Suprapubic skin (tissue), 4 donors: ENCODE measurements around the gene PPP2R5A. TPM values are rescaled to one million over a fixed set of nuclear protein-coding genes. Genes with fewer than 3 reads are reported as not detected.

Experiments used
- DNase-seq, 2 donors: peaks; one replicate each; pipeline ENCODE4 v3.0.0-alpha.2; 2019; ENCODE audit warnings: low spot score in 2 of 2
- H3K27ac ChIP-seq: fragments of 200-600 bp; sonication (generic); one replicate; pipeline ENCODE4 v1.5.1; 2019
- H3K27me3 ChIP-seq: fragments of 200-600 bp; sonication (generic); one replicate; pipeline ENCODE4 v1.5.1; 2019
- H3K36me3 ChIP-seq: fragments of 200-600 bp; sonication (generic); one replicate; pipeline ENCODE4 v1.5.1; 2019
- H3K4me1 ChIP-seq: fragments of 200-600 bp; sonication (generic); one replicate; pipeline ENCODE4 v1.5.1; 2019
- H3K4me3 ChIP-seq: fragments of 200-600 bp; sonication (generic); one replicate; pipeline ENCODE4 v1.5.1; 2019; ENCODE audit warnings: mild to moderate bottlenecking
- H3K9me3 ChIP-seq: fragments of 200-600 bp; sonication (generic); one replicate; pipeline ENCODE4 v1.5.1; 2019
- CTCF ChIP-seq, 2 donors: fragments of 200-600 bp in 1 of 2; fragments of 450-650 bp in 1 of 2; sonication (generic) in 1 of 2; IDR thresholded peaks; one replicate each; pipeline ENCODE4 v1.5.1; 2016 to 2019; ENCODE audit warnings: antibody characterized with exemption in 2 of 2, mild to moderate bottlenecking in 1 of 2, moderate library complexity in 1 of 2
- EP300 ChIP-seq: sonication (generic); formaldehyde crosslinking; IDR thresholded peaks from one replicate; pipeline ENCODE4 v1.6.1; 2017; ENCODE audit warnings: antibody characterized with exemption
- POLR2A ChIP-seq, 2 donors: fragments of 450-650 bp; IDR thresholded peaks; one replicate each; pipeline ENCODE4 v1.6.1; 2017; ENCODE audit warnings: antibody characterized with exemption in 2 of 2, mild to moderate bottlenecking in 2 of 2, moderate library complexity in 2 of 2
- POLR2AphosphoS5 ChIP-seq, 3 donors: sonication (generic); formaldehyde crosslinking; IDR thresholded peaks; one replicate each; pipeline ENCODE4 v1.6.1; 2017; ENCODE audit warnings: antibody characterized with exemption in 3 of 3
- WGBS: methylation state at CpG from one replicate; pipeline ENCODE4 v1.1.5; 2018; 5-methylcytosine and 5-hydroxymethylcytosine counted together
- total RNA-seq, 4 donors: library from RNA; depleted of rRNA; stranded (reverse); fragments of >200 nt; gene quantifications; one replicate each; pipeline ENCODE4 v1.1.0, GENCODE V29; 2016

PPP2R5A gene
- total RNA-seq, 4 donors from 2014 or later = 44.6 to 58.2 (median 50.5) TPM

- WGBS = 58% methylated on average over 1 of the region's 1 CpG
- H3K4me3 ChIP-seq = no peak overlapping the region
- no peak overlapping the region for H3K27ac ChIP-seq
- no peaks in the 10 kb centered on the region for H3K27me3 ChIP-seq
- no peaks in the 10 kb centered on the region for H3K36me3 ChIP-seq
- no peak for DNase-seq
- TF ChIP-seq EP300 (no peak), POLR2A (IDR thresholded peaks at IDR 0.05) (no peak), POLR2AphosphoS5 (IDR thresholded peaks at IDR 0.05) (no peak)
- no peaks in the 10 kb centered on the region for H3K9me3 ChIP-seq
- H3K4me1 ChIP-seq = peaks cover 59% of the 10 kb centered on the region
Observed at GRCh38 chr1:212293579-212293978, 8.4 kb downstream of the PPP2R5A start.

- Histone ChIP-seq H3K4me3 (no peak overlapping the region), H3K27ac (no peak overlapping the region), H3K9me3 (no peaks in the 10 kb centered on the region), H3K4me1 (peaks cover 49% of the 10 kb centered on the region), H3K36me3 (no peaks in the 10 kb centered on the region), H3K27me3 (no peaks in the 10 kb centered on the region)
- no peak for DNase-seq
- TF ChIP-seq CTCF (IDR thresholded peaks at IDR 0.05) = no peak
- no peak for TF ChIP-seq POLR2AphosphoS5 (IDR thresholded peaks at IDR 0.05)
- TF ChIP-seq EP300 = no peak
- TF ChIP-seq POLR2A (IDR thresholded peaks at IDR 0.05) = no peak
- 91% methylated on average over 3 of the region's 3 CpGs for WGBS
Observed at GRCh38 chr1:212294983-212295382, 9.8 kb downstream of the PPP2R5A start.

- Histone ChIP-seq H3K36me3 (no peaks in the 10 kb centered on the region), H3K9me3 (no peaks in the 10 kb centered on the region), H3K4me1 (peaks cover 43% of the 10 kb centered on the region), H3K4me3 (no peak overlapping the region), H3K27me3 (no peaks in the 10 kb centered on the region), H3K27ac (no peak overlapping the region)
- WGBS = 88% methylated on average over 2 of the region's 2 CpGs
- DNase-seq = no peak
- TF ChIP-seq POLR2AphosphoS5 (IDR thresholded peaks at IDR 0.05) (no peak), CTCF (IDR thresholded peaks at IDR 0.05) (no peak), EP300 (no peak), POLR2A (IDR thresholded peaks at IDR 0.05) (no peak)
Observed at GRCh38 chr1:212295579-212295978, 10.4 kb downstream of the PPP2R5A start.

- TF ChIP-seq EP300 (no peak), POLR2A (IDR thresholded peaks at IDR 0.05) (no peak), CTCF (IDR thresholded peaks at IDR 0.05) (no peak), POLR2AphosphoS5 (IDR thresholded peaks at IDR 0.05) (no peak)
- Histone ChIP-seq H3K36me3 (no peaks in the 10 kb centered on the region), H3K27ac (no peak overlapping the region), H3K4me3 (no peak overlapping the region), H3K4me1 (peaks cover 37% of the 10 kb centered on the region), H3K27me3 (no peaks in the 10 kb centered on the region), H3K9me3 (no peaks in the 10 kb centered on the region)
- DNase-seq = no peak
- 92% methylated on average over 6 of the region's 6 CpGs for WGBS
Observed at GRCh38 chr1:212297338-212297737, 12.1 kb downstream of the PPP2R5A start.

- Histone ChIP-seq H3K27ac (no peak overlapping the region), H3K9me3 (no peaks in the 10 kb centered on the region), H3K4me1 (peaks cover 18% of the 10 kb centered on the region), H3K4me3 (no peak overlapping the region), H3K36me3 (no peaks in the 10 kb centered on the region), H3K27me3 (no peaks in the 10 kb centered on the region)
- no peak for TF ChIP-seq EP300
- no peak for TF ChIP-seq POLR2A (IDR thresholded peaks at IDR 0.05)
- TF ChIP-seq CTCF (IDR thresholded peaks at IDR 0.05) = no peak
- TF ChIP-seq POLR2AphosphoS5 (IDR thresholded peaks at IDR 0.05) = no peak
- DNase-seq = no peak
- 17% methylated on average over 1 of the region's 1 CpG for WGBS
Observed at GRCh38 chr1:212301580-212301979, 16.4 kb downstream of the PPP2R5A start.
